NCI-H2196 treated with DMSO at 0.1 percent for 48 hours (cell line): Measurements from ENCODE around the gene TOX2.

Experiments
- DNase-seq: peaks from one replicate; lab custom pipeline; 2025; ENCODE audit not compliant: unreplicated experiment; lab: John Stamatoyannopoulos, UW

TOX2 gene

GRCh38 chr20:43915211-43916072 lies 790 bp downstream of the TOX2 start:
- no peak for DNase-seq

- DNase-seq = no peak
Observed at GRCh38 chr20:43916073-43916880, 1.6 kb downstream of the TOX2 start.

GRCh38 chr20:43916881-43917371 lies 2.3 kb downstream of the TOX2 start:
- DNase-seq = no peak

GRCh38 chr20:43917380-43917779 lies 2.7 kb downstream of the TOX2 start:
- no peak for DNase-seq

GRCh38 chr20:43919686-43920403 lies 5.2 kb downstream of the TOX2 start:
- DNase-seq = no peak

GRCh38 chr20:43920797-43921196 lies 6.1 kb downstream of the TOX2 start:
- no peak for DNase-seq

- no peak for DNase-seq
Observed at GRCh38 chr20:43921227-43921780, 6.7 kb downstream of the TOX2 start.

- no peak for DNase-seq
Observed at GRCh38 chr20:43922614-43923013, 8.0 kb downstream of the TOX2 start.

GRCh38 chr20:43923322-43923721 lies 8.7 kb downstream of the TOX2 start:
- DNase-seq = no peak

GRCh38 chr20:43923917-43924316 lies 9.3 kb downstream of the TOX2 start:
- DNase-seq = no peak

- DNase-seq = no peak
Observed at GRCh38 chr20:43925215-43925614, 10.6 kb downstream of the TOX2 start.

- no peak for DNase-seq
Observed at GRCh38 chr20:43925801-43926200, 11.1 kb downstream of the TOX2 start.

GRCh38 chr20:43926287-43927050 lies 11.8 kb downstream of the TOX2 start:
- DNase-seq = no peak

- no peak for DNase-seq
Observed at GRCh38 chr20:43931976-43932375, 17.3 kb downstream of the TOX2 start.

- no peak for DNase-seq
Observed at GRCh38 chr20:43934833-43935232, 20.2 kb downstream of the TOX2 start.

- DNase-seq = no peak
Observed at GRCh38 chr20:43936104-43936770, 21.6 kb downstream of the TOX2 start.

- no peak for DNase-seq
Observed at GRCh38 chr20:43936805-43937204, 22.2 kb downstream of the TOX2 start.

- no peak for DNase-seq
Observed at GRCh38 chr20:43937591-43937990, 22.9 kb downstream of the TOX2 start.

- DNase-seq = no peak
Observed at GRCh38 chr20:43938017-43938655, 23.5 kb downstream of the TOX2 start.
